Suprapubic skin (tissue), 4 donors: ENCODE data around the gene CPB1.

Source experiments
- EP300 ChIP-seq: sonication (generic); formaldehyde crosslinking; IDR thresholded peaks from one replicate; pipeline ENCODE4 v1.6.1; 2017; ENCODE audit warnings: antibody characterized with exemption
- POLR2A ChIP-seq, 2 donors: fragments of 450-650 bp; IDR thresholded peaks; one replicate each; pipeline ENCODE4 v1.6.1; 2017; ENCODE audit warnings: antibody characterized with exemption in 2 of 2, mild to moderate bottlenecking in 2 of 2, moderate library complexity in 2 of 2
- POLR2AphosphoS5 ChIP-seq, 3 donors: sonication (generic); formaldehyde crosslinking; IDR thresholded peaks; one replicate each; pipeline ENCODE4 v1.6.1; 2017; ENCODE audit warnings: antibody characterized with exemption in 3 of 3
- TF ChIP-seq, protein P1 (sequence below), 2 donors: fragments of 200-600 bp in 1 of 2; fragments of 450-650 bp in 1 of 2; sonication (generic) in 1 of 2; IDR thresholded peaks; one replicate each; pipeline ENCODE4 v1.5.1; 2016 to 2019; ENCODE audit warnings: antibody characterized with exemption in 2 of 2, mild to moderate bottlenecking in 1 of 2, moderate library complexity in 1 of 2

GRCh38 chr3:148884261-148884660 lies 56.6 kb downstream of the CPB1 start:
- TF ChIP-seq, protein P1, sequence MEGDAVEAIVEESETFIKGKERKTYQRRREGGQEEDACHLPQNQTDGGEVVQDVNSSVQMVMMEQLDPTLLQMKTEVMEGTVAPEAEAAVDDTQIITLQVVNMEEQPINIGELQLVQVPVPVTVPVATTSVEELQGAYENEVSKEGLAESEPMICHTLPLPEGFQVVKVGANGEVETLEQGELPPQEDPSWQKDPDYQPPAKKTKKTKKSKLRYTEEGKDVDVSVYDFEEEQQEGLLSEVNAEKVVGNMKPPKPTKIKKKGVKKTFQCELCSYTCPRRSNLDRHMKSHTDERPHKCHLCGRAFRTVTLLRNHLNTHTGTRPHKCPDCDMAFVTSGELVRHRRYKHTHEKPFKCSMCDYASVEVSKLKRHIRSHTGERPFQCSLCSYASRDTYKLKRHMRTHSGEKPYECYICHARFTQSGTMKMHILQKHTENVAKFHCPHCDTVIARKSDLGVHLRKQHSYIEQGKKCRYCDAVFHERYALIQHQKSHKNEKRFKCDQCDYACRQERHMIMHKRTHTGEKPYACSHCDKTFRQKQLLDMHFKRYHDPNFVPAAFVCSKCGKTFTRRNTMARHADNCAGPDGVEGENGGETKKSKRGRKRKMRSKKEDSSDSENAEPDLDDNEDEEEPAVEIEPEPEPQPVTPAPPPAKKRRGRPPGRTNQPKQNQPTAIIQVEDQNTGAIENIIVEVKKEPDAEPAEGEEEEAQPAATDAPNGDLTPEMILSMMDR (IDR thresholded peaks at IDR 0.05), result no peak
- TF ChIP-seq POLR2A (IDR thresholded peaks at IDR 0.05) (no peak), EP300 (no peak), POLR2AphosphoS5 (IDR thresholded peaks at IDR 0.05) (no peak)
